GM12872 (cell line): Measurements from ENCODE around the gene TOR1AIP2.

Experiments used
- TF ChIP-seq, protein P1 (sequence below): IDR thresholded peaks from 3 replicates; pipeline ENCODE4 v1.5.1; 2011; ENCODE audit warnings: low read depth, mild to moderate bottlenecking, low read length, moderate library complexity; ENCODE audit not compliant: insufficient read depth

The TOR1AIP2 gene

DNA sequence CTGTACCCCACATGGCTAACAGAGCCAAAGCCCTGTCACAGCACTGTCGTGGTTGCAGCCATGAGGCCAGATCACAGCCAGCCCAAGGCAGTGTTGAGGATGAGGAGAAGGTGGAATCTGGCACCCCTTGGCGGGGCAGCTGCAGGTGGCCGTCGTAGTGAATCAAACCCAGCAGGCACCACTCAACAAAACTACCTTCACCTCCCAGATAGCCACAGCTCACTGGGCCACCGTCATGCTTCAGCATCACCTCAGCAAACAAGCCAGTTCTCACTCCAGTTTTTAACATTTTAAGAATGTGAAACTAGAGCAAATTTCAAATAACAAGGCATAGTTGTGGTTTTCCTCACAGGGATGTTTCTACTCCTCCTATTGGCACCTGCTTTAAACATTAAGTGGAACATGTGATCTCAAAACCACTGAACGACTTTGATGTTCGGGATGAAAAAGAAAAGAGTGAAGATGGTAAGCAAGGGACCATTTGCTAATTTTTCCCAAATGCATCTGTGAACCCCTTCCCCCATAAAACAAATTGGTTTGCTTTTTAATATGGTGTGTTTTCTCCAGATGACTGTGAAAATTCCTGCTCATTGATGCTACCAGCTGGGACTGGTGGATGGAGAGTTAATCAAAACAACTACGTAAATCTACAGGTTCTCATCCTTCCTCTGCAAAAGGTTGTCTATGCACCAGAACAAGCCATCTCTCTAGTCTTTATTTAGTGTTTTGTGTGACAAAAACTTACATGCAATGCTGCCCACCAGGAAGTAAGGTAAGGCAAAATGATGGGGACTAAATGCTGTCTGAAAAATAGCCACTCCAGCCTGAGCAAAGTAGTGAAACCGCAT lies 45.5 kb downstream of the TOR1AIP2 start:
- TF ChIP-seq, protein P1, sequence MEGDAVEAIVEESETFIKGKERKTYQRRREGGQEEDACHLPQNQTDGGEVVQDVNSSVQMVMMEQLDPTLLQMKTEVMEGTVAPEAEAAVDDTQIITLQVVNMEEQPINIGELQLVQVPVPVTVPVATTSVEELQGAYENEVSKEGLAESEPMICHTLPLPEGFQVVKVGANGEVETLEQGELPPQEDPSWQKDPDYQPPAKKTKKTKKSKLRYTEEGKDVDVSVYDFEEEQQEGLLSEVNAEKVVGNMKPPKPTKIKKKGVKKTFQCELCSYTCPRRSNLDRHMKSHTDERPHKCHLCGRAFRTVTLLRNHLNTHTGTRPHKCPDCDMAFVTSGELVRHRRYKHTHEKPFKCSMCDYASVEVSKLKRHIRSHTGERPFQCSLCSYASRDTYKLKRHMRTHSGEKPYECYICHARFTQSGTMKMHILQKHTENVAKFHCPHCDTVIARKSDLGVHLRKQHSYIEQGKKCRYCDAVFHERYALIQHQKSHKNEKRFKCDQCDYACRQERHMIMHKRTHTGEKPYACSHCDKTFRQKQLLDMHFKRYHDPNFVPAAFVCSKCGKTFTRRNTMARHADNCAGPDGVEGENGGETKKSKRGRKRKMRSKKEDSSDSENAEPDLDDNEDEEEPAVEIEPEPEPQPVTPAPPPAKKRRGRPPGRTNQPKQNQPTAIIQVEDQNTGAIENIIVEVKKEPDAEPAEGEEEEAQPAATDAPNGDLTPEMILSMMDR = no peak

DNA sequence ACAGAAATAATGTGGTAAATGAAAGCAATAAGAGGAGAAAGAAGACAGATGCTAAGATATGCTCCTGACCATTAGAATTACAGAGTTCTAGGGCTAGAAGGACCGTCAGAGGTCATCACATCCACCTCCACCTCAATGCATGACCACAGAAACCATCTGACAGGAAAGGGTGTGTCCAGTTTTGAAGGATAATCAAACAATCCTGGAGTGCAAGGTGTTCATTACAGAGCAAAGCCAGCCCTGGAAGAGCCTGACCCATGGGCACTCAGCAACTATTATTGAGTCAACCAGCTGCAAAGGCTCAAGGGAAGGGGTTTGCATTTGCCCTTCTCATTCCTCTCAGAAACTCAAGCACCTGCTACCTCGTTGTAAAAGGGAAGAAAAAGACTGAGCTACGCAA lies 46.4 kb downstream of the TOR1AIP2 start:
- TF ChIP-seq, protein P1 = no peak

DNA sequence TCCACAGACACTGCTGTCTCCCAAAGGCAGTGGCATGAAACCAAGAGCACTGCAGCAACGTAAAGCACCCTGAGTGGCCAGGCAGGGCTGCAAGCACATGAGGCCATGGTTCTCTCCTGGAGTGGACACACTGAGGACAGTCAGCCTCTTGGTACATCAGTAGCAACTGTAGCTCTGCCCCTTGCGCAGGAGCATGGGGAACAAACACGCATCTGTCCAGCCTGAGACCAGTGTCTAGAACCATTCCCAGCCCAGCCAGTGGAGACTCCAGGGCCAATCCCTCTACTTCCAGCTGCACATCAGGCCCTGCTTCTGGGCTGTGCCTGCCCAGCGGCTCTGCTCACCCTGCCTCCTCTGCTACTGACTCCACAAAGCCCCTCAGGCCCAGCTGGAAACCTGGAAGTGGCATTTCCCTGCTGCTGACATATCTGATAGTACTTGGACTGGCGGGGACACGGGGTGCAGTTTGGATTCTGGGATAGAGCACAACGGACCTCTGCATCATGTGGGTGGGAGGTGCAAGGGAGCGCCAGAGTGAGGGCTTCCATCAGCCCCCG lies 49.0 kb downstream of the TOR1AIP2 start:
- TF ChIP-seq, protein P1 = no peak

DNA sequence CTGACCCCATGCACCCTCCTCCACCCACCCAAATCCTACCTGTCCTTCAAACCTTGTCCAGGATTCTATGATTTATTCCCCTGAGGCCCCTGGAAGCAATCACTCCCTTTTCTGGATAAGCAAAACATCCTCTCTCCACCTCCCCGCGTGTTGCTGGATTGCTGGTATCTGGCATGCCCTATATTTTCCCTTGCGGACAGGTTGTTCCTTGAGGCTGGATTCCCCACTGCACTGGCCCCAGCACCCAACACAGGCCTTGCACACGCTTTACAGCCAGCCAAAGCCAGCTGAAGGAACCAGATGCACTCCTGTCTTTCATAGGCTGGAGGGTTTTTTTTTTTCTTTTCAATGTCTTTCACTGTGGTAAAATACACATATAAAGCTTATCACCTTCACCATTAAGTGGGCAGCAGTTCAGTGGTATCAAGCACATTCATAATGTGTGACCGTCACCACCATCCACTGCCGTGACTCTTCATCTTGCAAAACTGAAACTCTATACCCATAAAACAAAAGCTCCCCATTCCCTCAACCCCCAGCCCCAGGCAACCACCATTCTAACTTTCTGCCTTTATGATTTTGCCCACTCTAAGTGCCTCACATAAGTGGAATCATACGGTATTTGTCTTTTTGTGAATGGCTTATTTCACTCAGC lies 50.9 kb downstream of the TOR1AIP2 start:
- TF ChIP-seq, protein P1 = no peak

DNA sequence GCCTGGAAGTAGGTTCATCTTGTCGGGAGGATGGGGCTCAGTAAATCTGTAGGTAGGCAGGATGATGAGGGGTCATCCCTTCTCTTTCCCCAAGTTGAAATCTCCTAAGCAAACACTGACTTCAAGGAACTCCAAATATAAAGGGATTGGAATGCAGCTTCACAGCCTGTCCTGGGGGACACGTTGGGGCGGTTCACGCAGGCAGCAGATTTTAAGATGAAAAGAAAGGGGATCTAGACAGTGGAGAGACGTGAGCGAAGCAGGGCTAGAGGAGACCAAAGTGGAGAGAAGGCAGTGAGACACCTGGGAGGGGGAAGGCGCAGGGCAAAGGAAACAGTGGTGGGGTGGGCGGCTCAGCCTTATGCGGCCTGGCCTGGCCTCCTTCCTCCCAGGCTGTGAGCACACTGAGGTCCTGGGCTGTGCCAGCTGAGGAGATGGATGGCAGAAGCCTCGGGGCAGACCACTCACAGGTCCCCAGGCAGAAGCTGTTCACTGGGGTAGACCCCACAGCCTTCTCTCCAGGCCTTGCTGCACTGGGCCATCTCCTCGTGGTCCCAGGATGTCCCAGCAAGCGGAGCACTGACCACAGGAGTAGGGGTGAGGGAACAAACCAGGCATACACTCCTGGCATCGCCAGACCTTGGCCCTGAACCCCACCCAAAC lies 51.7 kb downstream of the TOR1AIP2 start:
- TF ChIP-seq, protein P1 = no peak

DNA sequence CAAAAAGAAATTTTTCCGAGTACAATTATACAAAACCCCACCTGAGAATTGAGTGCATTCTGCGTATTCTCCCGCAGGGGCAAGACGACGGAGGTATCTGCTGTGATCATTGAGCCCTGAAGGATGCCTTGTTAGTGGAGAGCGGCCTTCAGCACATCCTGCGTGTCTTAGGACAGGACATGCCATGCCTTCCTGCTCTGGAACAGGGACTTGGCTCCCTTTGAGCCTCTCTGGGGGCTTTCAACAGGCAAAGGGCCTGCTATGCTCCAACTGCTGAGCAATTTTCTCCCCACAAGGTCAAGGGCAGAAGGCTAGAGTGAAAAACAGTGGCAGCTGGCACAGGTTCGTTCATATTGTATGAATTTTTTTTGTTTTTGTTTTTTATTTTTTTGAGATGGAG lies 52.4 kb downstream of the TOR1AIP2 start:
- TF ChIP-seq, protein P1 = no peak

DNA sequence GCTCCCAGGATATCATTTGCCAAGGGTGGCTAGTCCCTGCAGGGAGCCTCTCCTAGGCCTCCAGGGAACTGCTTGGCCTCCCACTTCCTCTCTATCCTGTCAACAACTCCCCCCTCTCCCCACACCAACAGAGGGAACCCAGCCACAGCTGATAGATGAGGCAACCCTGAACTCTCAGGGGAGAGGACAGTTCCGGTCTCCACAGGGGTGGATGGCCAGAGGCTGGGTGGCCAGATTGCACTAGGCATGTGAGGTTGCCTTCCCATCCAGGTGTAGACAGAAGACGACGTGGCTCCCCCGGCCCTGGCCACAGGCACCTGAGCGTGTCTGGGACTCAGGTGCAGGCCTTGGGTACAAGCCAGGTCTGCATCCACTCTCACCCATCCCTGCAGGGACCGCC lies 53.3 kb downstream of the TOR1AIP2 start:
- TF ChIP-seq, protein P1 = no peak
